Activated CD8-positive, alpha-beta memory T cell treated with anti-CD3 and anti-CD28 coated beads, Interleukin-2, amount 50 U/mL, for 1 hour (primary cell): Measurements from ENCODE around the gene ARL8A.
"Not testable (repeated sequence)": the region's sequence is repeated elsewhere in the genome, so short reads cannot be mapped to it uniquely, and the experiment has no call there.

Source experiments
- DNase-seq: peaks from one replicate; pipeline ENCODE4 v3.0.0-alpha.2; 2020; ENCODE audit errors: extremely low read depth

Gene ARL8A

GRCh38 chr1:202112859-202113689 is 31.5 kb downstream of the ARL8A start:
- no peak for DNase-seq

- not testable (repeated sequence) for DNase-seq
These were observed 32.9 kb downstream of the ARL8A start for GRCh38 chr1:202111589-202111988.

- no peak for DNase-seq
These were observed 33.6 kb downstream of the ARL8A start for GRCh38 chr1:202110977-202111376.

DNA sequence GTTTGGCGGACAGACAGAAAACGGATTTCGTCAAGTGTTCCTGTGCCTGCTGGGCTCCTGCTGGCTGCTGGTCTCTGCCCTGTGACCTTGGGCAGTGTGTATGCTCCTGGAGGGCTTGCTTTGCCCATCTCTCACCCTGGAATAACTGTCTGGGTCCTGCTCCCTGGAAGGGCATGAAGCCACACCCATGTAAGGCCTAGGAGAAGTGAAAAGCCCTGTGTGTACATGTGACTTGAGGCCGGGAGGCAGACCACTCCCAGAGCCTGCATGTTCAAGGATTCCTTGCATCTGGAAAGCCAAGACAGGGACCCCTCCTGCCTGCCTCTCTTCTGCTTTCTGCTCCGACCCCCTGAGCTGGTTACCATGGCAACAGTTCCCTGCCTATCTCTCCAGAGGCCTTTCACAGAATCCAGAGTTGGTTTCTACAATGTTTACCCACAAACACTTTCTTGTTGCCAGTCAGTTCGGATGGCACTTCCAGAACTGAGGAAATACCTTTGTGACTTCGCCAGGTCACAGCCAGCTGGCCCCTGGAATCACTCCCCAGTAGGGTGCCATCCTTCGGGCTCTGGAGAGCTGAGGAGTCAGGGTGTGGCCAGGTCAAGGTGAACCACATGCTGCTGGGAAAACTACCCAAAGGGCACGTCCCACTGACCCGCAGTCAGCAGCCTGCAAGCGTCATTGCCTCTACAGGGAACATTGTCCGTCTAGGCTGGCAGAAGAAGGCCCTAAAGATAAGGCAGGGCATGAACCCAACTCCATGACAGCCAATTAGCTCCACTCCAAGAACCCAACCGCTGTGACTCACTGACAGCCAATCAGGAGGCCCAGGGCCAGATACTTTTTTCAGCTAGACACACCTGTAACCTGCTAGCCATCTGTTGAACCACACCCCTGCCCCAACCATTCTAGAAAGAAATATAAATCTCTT is 36.5 kb downstream of the ARL8A start:
- DNase-seq: no peak

DNA sequence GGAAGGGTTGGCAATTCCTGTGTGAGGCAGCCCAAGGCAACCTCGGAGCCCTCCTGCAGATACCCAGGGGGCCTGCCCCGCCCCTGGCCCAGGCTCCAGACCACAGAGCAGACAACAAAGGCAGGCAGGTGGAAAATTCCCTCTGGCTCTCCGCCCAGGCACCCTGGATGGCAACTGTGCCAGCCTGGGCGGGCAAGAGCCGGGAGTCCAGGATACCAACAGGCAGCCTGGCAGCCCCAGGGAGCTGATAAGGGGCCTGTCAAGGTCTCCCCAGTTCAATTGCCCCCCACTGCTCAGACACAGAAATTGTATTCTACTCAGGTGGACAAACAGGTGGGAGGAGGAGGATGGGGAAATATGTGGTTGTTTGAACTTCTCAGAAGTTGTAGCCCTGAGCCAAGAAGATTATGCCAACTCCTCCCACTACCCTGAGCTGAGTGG is 37.2 kb downstream of the ARL8A start:
- no peak for DNase-seq

DNA sequence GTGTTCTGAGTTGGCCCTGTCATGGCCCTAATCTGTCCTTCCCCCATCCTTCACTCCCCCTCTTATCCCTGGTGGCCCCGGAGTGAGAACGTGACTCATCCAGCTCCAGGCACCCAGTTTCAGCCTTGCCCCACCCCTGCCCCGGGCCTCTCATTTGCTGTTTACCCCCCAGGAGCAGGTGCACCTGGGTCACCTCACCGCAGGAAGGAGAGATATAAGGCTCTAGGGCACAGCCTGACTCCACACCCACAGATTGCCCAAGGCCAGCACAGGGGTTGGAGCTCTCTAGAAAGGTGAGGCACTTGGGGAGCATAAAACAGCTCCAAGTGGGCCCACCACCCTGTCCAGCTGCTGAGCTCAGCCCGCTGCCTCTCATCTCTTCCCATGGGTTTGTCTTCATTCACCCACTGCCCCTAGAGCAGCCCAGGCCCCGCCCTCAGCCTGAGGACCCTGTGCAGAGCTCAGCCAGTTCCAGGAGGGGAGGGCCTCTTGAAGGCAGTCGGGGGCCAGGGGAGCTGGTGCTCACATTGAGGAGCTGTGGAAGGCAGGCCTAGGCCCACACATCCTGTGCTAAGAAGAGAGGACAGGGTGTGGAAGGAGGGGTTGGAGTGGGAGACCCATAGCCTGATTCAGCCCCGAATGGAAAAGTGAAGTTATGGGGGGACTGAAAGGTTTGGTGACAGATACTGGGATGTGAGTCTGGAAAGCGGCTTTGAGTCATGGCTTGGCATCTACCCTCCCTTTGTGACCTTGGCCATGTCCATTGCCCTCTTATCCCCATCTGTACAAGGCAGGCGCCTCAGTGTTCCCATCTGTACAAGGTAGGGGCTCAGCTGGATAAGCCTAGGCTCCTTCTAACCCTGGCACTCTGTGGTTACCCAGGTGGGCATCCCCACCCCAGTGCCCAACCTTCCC is 37.9 kb downstream of the ARL8A start:
- no peak for DNase-seq

GRCh38 chr1:202105571-202106339 is 38.8 kb downstream of the ARL8A start:
- DNase-seq: no peak

DNA sequence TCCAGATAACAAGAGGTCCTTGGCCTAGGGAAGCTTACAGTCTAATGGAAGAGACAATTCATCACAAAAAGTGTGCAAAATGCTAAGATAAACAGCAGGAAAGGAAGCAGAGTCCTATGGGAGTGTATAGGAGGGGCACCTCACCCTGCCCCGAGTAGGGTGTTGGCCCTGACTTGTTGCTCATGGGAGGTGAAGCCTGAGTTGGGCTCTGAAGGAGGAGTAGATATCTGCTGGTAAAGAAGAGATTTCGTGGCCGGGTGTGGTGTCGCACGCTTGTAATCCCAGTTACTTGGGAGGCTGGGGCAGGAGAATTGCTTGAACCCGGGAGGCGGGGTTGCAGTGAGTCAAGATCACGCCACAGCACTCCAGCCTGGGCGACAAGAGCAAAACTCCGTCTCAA is 40.5 kb downstream of the ARL8A start:
- DNase-seq: no peak

DNA sequence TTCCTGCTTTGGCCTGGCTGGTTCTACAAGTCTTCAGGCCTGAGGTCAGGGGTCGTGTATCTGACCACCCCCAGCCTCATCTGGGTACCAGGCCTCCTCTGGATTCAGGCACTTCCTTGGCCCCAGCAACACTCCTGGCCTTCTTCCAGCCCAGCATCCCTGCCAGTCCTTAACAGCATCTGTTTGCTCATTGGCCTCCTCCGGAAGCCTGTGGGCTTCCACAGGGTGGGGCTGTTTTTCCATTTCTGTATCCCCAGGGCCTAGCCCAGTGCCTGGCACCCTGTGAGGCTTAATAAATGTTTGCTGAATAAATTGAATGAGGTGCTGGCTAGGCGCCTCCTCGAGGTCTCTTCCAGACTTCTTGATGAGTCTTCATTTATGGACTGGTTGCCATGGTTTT is 43.4 kb downstream of the ARL8A start:
- no peak for DNase-seq

GRCh38 chr1:202093858-202094257 is 50.7 kb downstream of the ARL8A start:
- DNase-seq: no peak

- DNase-seq: no peak
These were observed 53.5 kb downstream of the ARL8A start for GRCh38 chr1:202090994-202091393.

GRCh38 chr1:202088206-202088605 is 56.3 kb downstream of the ARL8A start:
- no peak for DNase-seq

DNA sequence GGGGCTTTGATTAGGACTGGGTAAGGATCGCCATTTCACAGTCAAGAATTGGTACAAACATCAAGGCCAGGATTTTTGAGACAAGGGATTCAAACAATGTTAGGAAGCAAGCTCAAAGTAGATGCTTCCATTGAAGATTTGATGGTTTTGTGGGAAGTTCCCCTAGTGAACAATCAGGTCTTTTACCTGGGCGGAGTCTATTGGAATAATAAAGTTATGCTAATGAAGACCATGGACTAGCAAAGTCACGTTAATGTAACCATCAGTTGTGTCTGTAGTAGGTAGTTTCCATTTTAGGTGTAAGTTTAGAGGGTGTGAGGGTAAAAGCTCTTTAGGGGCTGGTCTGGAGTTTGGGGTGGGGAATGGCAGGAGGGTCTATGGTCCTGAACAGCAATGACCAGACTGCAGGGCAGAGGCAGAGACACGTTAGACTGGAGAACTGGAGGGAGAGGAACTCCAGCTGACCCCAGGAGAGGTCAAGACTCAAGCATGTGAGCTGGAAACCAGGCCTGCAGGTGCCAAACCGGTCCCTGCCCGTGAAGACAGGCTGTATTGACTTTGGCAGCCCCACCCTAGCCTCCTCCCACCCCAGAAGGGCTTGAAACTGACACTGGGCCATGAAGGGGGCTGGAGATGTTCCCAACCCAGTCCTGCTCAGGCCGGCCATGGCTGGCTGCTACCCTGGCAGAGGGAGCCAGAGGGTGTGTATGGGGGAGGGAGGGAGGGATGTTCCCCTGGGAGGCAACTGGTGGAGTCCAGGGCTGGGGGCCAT is 57.8 kb downstream of the ARL8A start:
- DNase-seq: no peak

- DNase-seq: no peak
These were observed 58.7 kb downstream of the ARL8A start for GRCh38 chr1:202085682-202086373.

GRCh38 chr1:202084791-202085681 is 59.5 kb downstream of the ARL8A start:
- DNase-seq: no peak
